GM08714 (cell line): Measurements from ENCODE around the gene MRPS6.

ENCODE experiments used
- H3K4me3 ChIP-seq: fragments of 200-500 bp; sonication (Bioruptor generic); 2 replicates; pipeline ENCODE4 v1.5.1; 2014; ENCODE audit warnings: mild to moderate bottlenecking, low read length, inconsistent platforms
- ZNF274 ChIP-seq: IDR thresholded peaks from 2 replicates; pipeline ENCODE4 v1.6.1; 2012; ENCODE audit warnings: mild to moderate bottlenecking, low read depth, low read length

Gene MRPS6

GRCh38 chr21:34129039-34129891 lies 55.9 kb downstream of the MRPS6 start:
- no peak overlapping the region for H3K4me3 ChIP-seq
- no peak for TF ChIP-seq ZNF274

DNA sequence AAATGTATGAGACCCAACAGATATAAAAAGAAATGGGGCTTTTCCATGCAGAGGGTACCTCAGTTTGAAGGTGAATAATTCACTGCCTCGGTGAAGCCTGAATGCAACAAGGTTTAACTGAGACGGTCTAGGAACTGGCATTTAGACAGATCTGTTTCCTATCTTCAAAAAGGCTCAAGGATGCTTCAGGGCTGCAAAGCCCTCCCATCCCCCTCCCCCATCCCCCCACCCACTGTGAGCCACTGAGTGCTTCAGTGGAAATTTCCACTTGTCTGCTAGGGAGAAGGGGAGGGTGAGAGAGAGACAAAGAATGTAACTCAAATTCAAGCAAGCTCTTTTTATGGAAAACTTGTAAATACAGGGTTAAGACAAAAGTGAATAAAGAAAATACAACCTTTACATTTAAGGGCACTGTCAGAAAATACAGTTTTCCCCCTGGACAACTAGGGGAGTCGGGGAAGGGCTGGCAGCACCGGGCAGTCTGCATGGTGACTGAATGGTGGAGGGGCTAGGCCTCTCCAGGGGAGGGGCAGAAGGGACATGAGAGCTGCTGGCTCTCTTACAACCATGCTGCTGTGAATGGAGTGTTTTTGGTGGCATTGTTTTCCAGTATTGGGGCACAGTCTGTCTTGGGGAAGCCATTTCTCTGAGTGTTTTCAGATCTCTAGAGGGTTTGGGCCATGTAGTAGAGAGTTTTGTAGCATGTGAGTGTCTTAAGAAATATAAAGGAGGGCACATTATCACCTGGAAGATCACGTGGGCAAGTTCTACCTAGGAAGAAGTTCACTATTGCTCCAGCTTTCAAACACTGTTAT lies 56.7 kb downstream of the MRPS6 start:
- no peak overlapping the region for H3K4me3 ChIP-seq
- no peak for TF ChIP-seq ZNF274

DNA sequence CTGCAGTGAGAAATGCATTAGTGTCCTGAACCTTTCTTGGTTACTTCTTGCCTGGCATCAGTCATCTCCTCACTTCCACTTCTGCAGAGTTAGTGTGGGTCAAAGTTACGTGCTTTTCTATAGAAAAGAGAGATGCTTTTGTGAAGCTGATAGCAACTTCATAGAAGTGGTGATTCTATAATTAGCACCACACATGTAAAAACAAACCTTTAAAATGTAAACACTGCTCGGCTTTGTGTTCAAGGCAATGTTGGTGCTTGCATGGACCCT lies 57.3 kb downstream of the MRPS6 start:
- no peak overlapping the region for H3K4me3 ChIP-seq
- TF ChIP-seq ZNF274: no peak

GRCh38 chr21:34131586-34131985 lies 58.2 kb downstream of the MRPS6 start:
- no peak overlapping the region for H3K4me3 ChIP-seq
- no peak for TF ChIP-seq ZNF274

- TF ChIP-seq ZNF274: no peak
- H3K4me3 ChIP-seq: no peak overlapping the region
These were observed 58.8 kb downstream of the MRPS6 start for GRCh38 chr21:34132202-34132601.

- no peak overlapping the region for H3K4me3 ChIP-seq
- TF ChIP-seq ZNF274: no peak
These were observed 59.5 kb downstream of the MRPS6 start for GRCh38 chr21:34132926-34133325.

DNA sequence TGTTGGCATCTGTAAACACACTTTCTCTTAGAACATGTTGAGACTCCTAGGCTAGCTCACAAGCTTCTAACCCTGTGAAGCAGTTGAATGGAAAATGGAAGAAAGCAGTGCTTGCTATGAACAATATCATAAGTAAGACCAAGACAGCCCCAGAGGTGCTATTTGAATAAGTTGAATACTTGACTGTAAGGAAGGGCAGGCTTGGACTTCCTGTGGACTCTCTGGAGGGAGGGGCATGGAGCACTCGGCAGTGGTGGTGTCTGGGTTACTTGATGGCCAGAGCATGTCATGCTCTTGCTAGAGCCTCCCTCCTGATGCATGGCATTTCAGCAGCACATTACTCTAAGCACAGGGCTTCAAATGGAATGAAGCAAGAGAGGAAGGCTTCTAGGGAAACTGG lies 60.0 kb downstream of the MRPS6 start:
- no peak for TF ChIP-seq ZNF274
- no peak overlapping the region for H3K4me3 ChIP-seq

DNA sequence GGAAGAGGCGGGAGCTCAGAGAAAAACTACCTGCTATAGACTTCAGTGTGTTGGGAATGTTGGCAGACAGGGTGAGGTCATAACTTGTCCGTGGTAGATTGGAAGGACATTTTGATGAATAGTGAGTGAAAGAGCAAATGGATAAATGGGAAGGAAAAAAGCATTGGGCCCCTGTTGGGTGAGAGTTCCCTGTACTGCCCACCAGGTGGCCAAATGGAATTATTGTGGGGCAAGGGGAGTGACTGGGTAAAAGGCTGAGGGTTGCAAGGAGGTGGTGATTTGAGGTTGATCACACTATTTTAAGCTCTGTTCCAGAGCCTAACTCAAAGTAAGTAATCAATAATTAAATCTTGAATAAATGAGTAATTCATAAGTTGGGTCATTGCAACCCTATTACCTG lies 60.4 kb downstream of the MRPS6 start:
- no peak for TF ChIP-seq ZNF274
- no peak overlapping the region for H3K4me3 ChIP-seq

GRCh38 chr21:34135330-34135729 lies 62.0 kb downstream of the MRPS6 start:
- no peak overlapping the region for H3K4me3 ChIP-seq
- TF ChIP-seq ZNF274: no peak

GRCh38 chr21:34141373-34141772 lies 68.0 kb downstream of the MRPS6 start:
- no peak for TF ChIP-seq ZNF274
- no peak overlapping the region for H3K4me3 ChIP-seq

DNA sequence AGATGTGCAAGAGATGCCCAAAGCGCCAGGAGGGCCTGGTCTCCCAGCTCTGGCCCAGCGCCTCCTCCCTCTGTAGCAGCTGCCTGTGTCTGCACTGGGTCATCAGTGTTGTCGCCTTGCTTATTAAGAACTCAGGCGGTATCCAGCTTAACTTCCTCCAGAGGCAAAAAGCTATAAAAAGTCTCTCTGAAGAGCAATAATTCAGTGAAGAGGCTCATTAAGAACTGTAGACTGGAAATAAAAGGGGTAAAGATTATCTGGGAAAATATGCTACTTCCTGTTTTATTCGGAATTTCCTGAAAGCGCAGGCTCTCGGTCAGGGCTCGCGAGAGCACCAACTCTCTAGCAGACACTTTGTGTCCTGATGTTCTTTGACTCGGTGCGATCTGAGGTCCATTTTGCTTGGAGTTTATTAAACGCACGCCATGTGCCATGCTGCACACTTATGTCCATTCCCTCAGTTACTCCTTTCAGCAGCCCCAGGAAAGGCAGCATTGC lies 70.4 kb downstream of the MRPS6 start:
- no peak for TF ChIP-seq ZNF274
- no peak overlapping the region for H3K4me3 ChIP-seq

DNA sequence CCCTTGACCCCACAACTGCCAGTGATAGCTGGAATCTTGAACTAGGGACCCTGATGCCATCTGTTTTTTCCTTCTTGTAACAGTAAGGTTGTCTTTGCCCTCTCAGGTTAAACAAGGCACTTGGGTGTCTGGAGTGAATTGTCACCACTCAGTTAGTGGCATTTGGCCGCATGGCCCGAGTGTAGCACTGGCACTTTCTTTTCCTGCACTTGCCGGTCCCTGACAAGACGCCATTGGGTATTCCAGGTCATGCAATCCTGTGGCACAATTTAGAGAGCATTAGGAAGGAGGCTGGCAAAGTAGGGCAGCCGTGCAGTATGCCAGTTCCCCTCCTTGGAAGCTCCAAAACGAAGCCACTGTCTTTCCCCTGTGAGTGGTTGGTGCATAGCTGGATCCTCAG lies 70.8 kb downstream of the MRPS6 start:
- TF ChIP-seq ZNF274: no peak
- no peak overlapping the region for H3K4me3 ChIP-seq

- no peak for TF ChIP-seq ZNF274
- H3K4me3 ChIP-seq: no peak overlapping the region
These were observed 74.5 kb downstream of the MRPS6 start for GRCh38 chr21:34147792-34148418.

GRCh38 chr21:34148419-34148804 lies 75.0 kb downstream of the MRPS6 start:
- no peak overlapping the region for H3K4me3 ChIP-seq
- no peak for TF ChIP-seq ZNF274
